Endothelial cell of umbilical vein (primary cell): ENCODE results near the gene TENT4B. TPM values are rescaled to one million over a fixed set of nuclear protein-coding genes. Genes with fewer than 3 reads are reported as not detected.
A peak's percentile ranks its signal among the peaks of the same experiment; 100 is the strongest.

Experiments
- BruUV-seq: library from RNA; stranded (reverse); fragments of 400-500 nt; replicated peaks from 2 replicates; lab custom pipeline; 2021; lab: Mats Ljungman, UMichigan
- CTCF ChIA-PET: fragments of 300-600, 350-600 bp; sonication (Branson Sonifier 250); formaldehyde crosslinking; loops from one replicate; lab custom pipeline; 2021; ENCODE audit warnings: antibody characterized with exemption, inconsistent platforms; lab: Charles Lee
- POLR2A ChIA-PET: fragments of 300-600, 350-600 bp; sonication (Branson Sonifier 250); formaldehyde crosslinking; loops from one replicate; lab custom pipeline; 2021; ENCODE audit warnings: antibody characterized with exemption, inconsistent platforms; lab: Charles Lee
- DNase-seq: peaks from one replicate; pipeline ENCODE4 v3.0.0-alpha.2; 2011; ENCODE audit warnings: low read depth, low spot score
- FAIRE-seq: peaks from 2 replicates; lab custom pipeline; 2011; peaks lifted over from hg19 to GRCh38; lab: Jason Lieb, UNC
- H2AFZ ChIP-seq: 2 replicates; pipeline ENCODE4 v1.6.0; 2012; ENCODE audit warnings: low read depth, low read length, control low read depth, inconsistent platforms
- H3K27ac ChIP-seq: 2 replicates; pipeline ENCODE4 v1.5.1; 2011; ENCODE audit warnings: low read depth, mild to moderate bottlenecking, control low read depth, low read length, moderate library complexity; ENCODE audit not compliant: insufficient read depth
- H3K27me3 ChIP-seq, 2 experiments: 2 replicates each; pipeline versions ENCODE4 v1.6.0 to v1.6.1; 2011; ENCODE audit warnings: low read length in 2 of 2, mixed read lengths in 1 of 2; ENCODE audit not compliant: control insufficient read depth in 2 of 2, insufficient read depth in 2 of 2
- H3K36me3 ChIP-seq, 2 experiments: 2 replicates in 1 of 2; 3 replicates in 1 of 2; pipeline ENCODE4 v1.5.1; 2011; ENCODE audit warnings: low read length in 2 of 2, mild to moderate bottlenecking in 1 of 2, moderate library complexity in 1 of 2; ENCODE audit not compliant: control insufficient read depth in 2 of 2, insufficient read depth in 2 of 2; ENCODE audit errors: extremely low read depth in 1 of 2
- H3K4me1 ChIP-seq: 3 replicates; pipeline ENCODE4 v1.5.1; 2011; ENCODE audit warnings: mild to moderate bottlenecking, low read length; ENCODE audit not compliant: control insufficient read depth, insufficient read depth; ENCODE audit errors: extremely low read depth
- H3K4me2 ChIP-seq: 2 replicates; pipeline ENCODE4 v1.6.1; 2011; ENCODE audit warnings: low read length, control low read depth, mixed read lengths; ENCODE audit not compliant: insufficient read depth
- H3K4me3 ChIP-seq, 3 experiments: fragments of 200-600 bp in 1 of 3; sonication (generic), shearing (Covaris generic) in 1 of 3; replicated peaks in 1 of 3; 2 replicates each; pipeline ENCODE4 v1.5.1; 2011 to 2016; ENCODE audit warnings: control low read depth in 3 of 3, low read length in 3 of 3, mild to moderate bottlenecking in 2 of 3, inconsistent platforms in 1 of 3, low read depth in 1 of 3, moderate library complexity in 1 of 3; ENCODE audit not compliant: insufficient read depth in 1 of 3
- H3K79me2 ChIP-seq: 2 replicates; pipeline ENCODE4 v1.6.0; 2012; ENCODE audit warnings: low read length, inconsistent platforms; ENCODE audit not compliant: control insufficient read depth, insufficient read depth
- H3K9ac ChIP-seq: replicated peaks from 2 replicates; pipeline ENCODE3; 2011; ENCODE audit warnings: low read length, control low read depth; ENCODE audit not compliant: insufficient read depth; ENCODE audit errors: extremely low read depth
- H3K9me1 ChIP-seq: replicated peaks from 3 replicates; pipeline ENCODE4 v1.6.0; 2011; ENCODE audit warnings: mild to moderate bottlenecking, low read length; ENCODE audit not compliant: control insufficient read depth, insufficient read depth; ENCODE audit errors: extremely low read depth
- H3K9me3 ChIP-seq: replicated peaks from 2 replicates; pipeline ENCODE4 v1.5.1; 2012; ENCODE audit warnings: low read length, inconsistent platforms; ENCODE audit not compliant: control insufficient read depth, insufficient read depth
- H4K20me1 ChIP-seq: replicated peaks from 2 replicates; pipeline ENCODE3; 2011; ENCODE audit warnings: mild to moderate bottlenecking, low read length; ENCODE audit not compliant: control insufficient read depth, insufficient read depth; ENCODE audit errors: extremely low read depth
- EZH2 ChIP-seq: IDR thresholded peaks from 2 replicates; pipeline ENCODE4 v1.6.1; 2012; ENCODE audit warnings: borderline replicate concordance, low read depth, mild to moderate bottlenecking, moderate library complexity, low read length, inconsistent platforms; ENCODE audit not compliant: severe bottlenecking
- FOS ChIP-seq: IDR thresholded peaks from 2 replicates; pipeline ENCODE4 v1.6.1; 2011; ENCODE audit warnings: mild to moderate bottlenecking, low read length, moderate library complexity, borderline replicate concordance; ENCODE audit not compliant: insufficient read depth
- GATA2 ChIP-seq: IDR thresholded peaks from 2 replicates; pipeline ENCODE4 v1.7.0; 2011; ENCODE audit warnings: low read depth, mild to moderate bottlenecking, moderate library complexity, mixed read lengths, low read length; ENCODE audit not compliant: insufficient read length, insufficient read depth
- JUN ChIP-seq: IDR thresholded peaks from 2 replicates; pipeline ENCODE4 v1.6.1; 2011; ENCODE audit warnings: borderline replicate concordance, low read depth; ENCODE audit not compliant: insufficient read length, insufficient read depth
- MAX ChIP-seq: IDR thresholded peaks from 2 replicates; pipeline ENCODE4 v1.6.1; 2011; ENCODE audit not compliant: insufficient read depth, insufficient read length
- MYC ChIP-seq: IDR thresholded peaks from one replicate; pipeline ENCODE4 v1.6.1; 2011; ENCODE audit warnings: mild to moderate bottlenecking, low read depth, low read length
- POLR2A ChIP-seq: IDR thresholded peaks from 2 replicates; pipeline ENCODE4 v1.6.1; 2012; ENCODE audit warnings: low read depth, mild to moderate bottlenecking, control low read depth, low read length
- POLR2AphosphoS5 ChIP-seq: IDR thresholded peaks from 2 replicates; pipeline ENCODE4 v1.6.1; 2012; ENCODE audit warnings: low read depth, mild to moderate bottlenecking, control low read depth, low read length, moderate library complexity; ENCODE audit not compliant: insufficient read depth
- dilution Hi-C: fragments of 300-500 bp; cut with MboI; formaldehyde crosslinking; loops from one replicate; pipeline ENCODE4 v1.15.0; 2019; ENCODE audit warnings: low sequenced_read_pairs; ENCODE audit not compliant: extremely low pct_ligation_motif_present
- intact Hi-C: fragments of 100-400 bp; cut with micrococcal nuclease; formaldehyde crosslinking; loops from one replicate; pipeline ENCODE4 v1.10.0; 2022
- polyA plus RNA-seq, 4 experiments: library from polyadenylated mRNA; depleted of rRNA in 3 of 4; stranded (reverse) in 3 of 4; unstranded in 1 of 4; fragments of >200 nt; gene quantifications; 2 replicates each; pipeline versions ENCODE4 v1.2.1 to v1.2.3, GENCODE V29; 2011 to 2012; ENCODE audit warnings: missing spikeins in 1 of 4
- total RNA-seq: library from RNA; stranded (reverse); gene quantifications from 2 replicates; pipeline ENCODE4 v1.2.3, GENCODE V29; 2021
- TF ChIP-seq, protein P1 (sequence below), 2 donors: IDR thresholded peaks; 1 replicate in 1 of 2; 2 replicates in 1 of 2; pipeline ENCODE4 v1.5.1; 2011; ENCODE audit warnings: low read length in 2 of 2, mild to moderate bottlenecking in 2 of 2, moderate library complexity in 2 of 2, control low read depth in 1 of 2, inconsistent platforms in 1 of 2, low read depth in 1 of 2; ENCODE audit not compliant: insufficient read depth in 1 of 2; ENCODE audit errors: extremely low read depth in 1 of 2

The TENT4B gene
- total and polyA plus RNA-seq, 2 donors (not counting 3 experiments of a cell fraction or from before 2014, with no cell fraction given): 4.2 to 13.1 TPM

DNA sequence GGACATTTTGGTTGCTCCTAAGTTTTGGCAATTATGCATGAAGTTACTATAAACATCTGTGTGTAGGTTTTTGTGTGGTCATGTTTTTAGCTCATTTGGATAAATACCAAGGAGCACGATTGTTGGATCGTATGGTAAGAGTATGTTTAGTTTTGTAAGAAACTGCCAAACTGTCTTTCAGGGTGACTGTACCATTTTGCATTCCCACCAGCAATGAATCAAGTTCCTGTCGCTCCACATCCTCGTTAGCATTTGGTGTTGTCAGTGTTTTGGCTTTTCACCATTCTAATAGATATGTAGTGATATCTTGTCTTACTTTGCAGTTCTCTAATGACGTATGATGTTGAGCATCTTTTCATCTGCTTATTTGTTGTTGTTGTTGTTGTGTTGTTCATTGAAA, 20.2 kb downstream of the TENT4B start:
- Histone ChIP-seq H3K4me2 (no peak overlapping the region), H3K4me1 (peaks cover 5% of the 10 kb centered on the region), H2AFZ (no peak overlapping the region), H3K9ac (no peak overlapping the region), H3K36me3 (no peaks in the 10 kb centered on the region), H3K9me1 (no peaks in the 10 kb centered on the region), H3K4me3 (no peak overlapping the region), H3K79me2 (peaks cover 59% of the 10 kb centered on the region), H3K27me3 (no peaks in the 10 kb centered on the region), H3K27ac (no peak overlapping the region), H3K9me3 (no peaks in the 10 kb centered on the region), H4K20me1 (no peaks in the 10 kb centered on the region)
- DNase-seq (no peak), FAIRE-seq (peak; percentile 78)
- dilution Hi-C loops (no loop called here), intact Hi-C loops (no loop called here)
- no TSS peak for BruUV-seq
- ChIA-PET CTCF (interaction anchor here (1.8 kb wide), 1 partner anchor 37 kb away, joined by 6 read pairs; no protein-coding TSS in a partner anchor), POLR2A (no interaction called here)
- TF ChIP-seq, protein P1, sequence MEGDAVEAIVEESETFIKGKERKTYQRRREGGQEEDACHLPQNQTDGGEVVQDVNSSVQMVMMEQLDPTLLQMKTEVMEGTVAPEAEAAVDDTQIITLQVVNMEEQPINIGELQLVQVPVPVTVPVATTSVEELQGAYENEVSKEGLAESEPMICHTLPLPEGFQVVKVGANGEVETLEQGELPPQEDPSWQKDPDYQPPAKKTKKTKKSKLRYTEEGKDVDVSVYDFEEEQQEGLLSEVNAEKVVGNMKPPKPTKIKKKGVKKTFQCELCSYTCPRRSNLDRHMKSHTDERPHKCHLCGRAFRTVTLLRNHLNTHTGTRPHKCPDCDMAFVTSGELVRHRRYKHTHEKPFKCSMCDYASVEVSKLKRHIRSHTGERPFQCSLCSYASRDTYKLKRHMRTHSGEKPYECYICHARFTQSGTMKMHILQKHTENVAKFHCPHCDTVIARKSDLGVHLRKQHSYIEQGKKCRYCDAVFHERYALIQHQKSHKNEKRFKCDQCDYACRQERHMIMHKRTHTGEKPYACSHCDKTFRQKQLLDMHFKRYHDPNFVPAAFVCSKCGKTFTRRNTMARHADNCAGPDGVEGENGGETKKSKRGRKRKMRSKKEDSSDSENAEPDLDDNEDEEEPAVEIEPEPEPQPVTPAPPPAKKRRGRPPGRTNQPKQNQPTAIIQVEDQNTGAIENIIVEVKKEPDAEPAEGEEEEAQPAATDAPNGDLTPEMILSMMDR (IDR thresholded peaks at IDR 0.05; ENCODE audit: extremely low read depth in 1 of 2, insufficient read depth in 1 of 2, low read depth in 1 of 2, low read length in 2 of 2): no peak

GRCh38 chr16:50178491-50178941, 25.4 kb downstream of the TENT4B start:
- intact Hi-C loops (no loop called here), dilution Hi-C loops (no loop called here)
- no peak overlapping the region for H3K4me2 ChIP-seq
- H4K20me1 ChIP-seq: no peaks in the 10 kb centered on the region
- TF ChIP-seq POLR2A (no peak), EZH2 (no peak), JUN (no peak), MYC (no peak), GATA2 (no peak), FOS (no peak), POLR2AphosphoS5 (no peak), MAX (no peak)
- TF ChIP-seq, protein P1 (IDR thresholded peaks at IDR 0.05; ENCODE audit: extremely low read depth in 1 of 2, insufficient read depth in 1 of 2, low read depth in 1 of 2, low read length in 2 of 2): no peak
- H3K27ac ChIP-seq: no peak overlapping the region
- no peak overlapping the region for H3K4me3 ChIP-seq
- H3K27me3 ChIP-seq: no peaks in the 10 kb centered on the region
- no peak for FAIRE-seq
- peaks cover under 1% of the 10 kb centered on the region for H3K4me1 ChIP-seq
- ChIA-PET POLR2A (no interaction called here), CTCF (no interaction called here)
- DNase-seq: no peak
- H3K9me1 ChIP-seq: no peaks in the 10 kb centered on the region
- H3K79me2 ChIP-seq: peaks cover 45% of the 10 kb centered on the region
- H2AFZ ChIP-seq: no peak overlapping the region
- no peak overlapping the region for H3K9ac ChIP-seq
- no TSS peak for BruUV-seq
- no peaks in the 10 kb centered on the region for H3K36me3 ChIP-seq
- no peaks in the 10 kb centered on the region for H3K9me3 ChIP-seq
